ENCODE measurements around the gene SUN5.

- TF ChIP-seq JUND (IDR thresholded peaks at IDR 0.05) (no peak), CTCF (IDR thresholded peaks at IDR 0.05; ENCODE audit: low read depth, low read length, missing input control) (no peak), REST (IDR thresholded peaks at IDR 0.05) (no peak), YY1 (IDR thresholded peaks at IDR 0.05) (no peak), TAF1 (conservative IDR thresholded peaks at IDR 0.05) (no peak)
Observed at GRCh38 chr20:32979201-32979998, 24.8 kb downstream of the SUN5 start.
